ENCODE measurements around the gene THSD4.
A peak's percentile ranks its signal among the peaks of the same experiment; 100 is the strongest.
"Not testable (repeated sequence)": the region's sequence is repeated elsewhere in the genome, so short reads cannot be mapped to it uniquely, and the experiment has no call there.

THSD4 gene

GRCh38 chr15:71148048-71148447 lies 32.8 kb downstream of the THSD4 start:
- in situ Hi-C loops (cut with HindIII; ENCODE audit: low pct_unique_long_range_greater_than_20kb, low sequenced_read_pairs), result no loop called here
- TF ChIP-seq JUND (IDR thresholded peaks at IDR 0.05; ENCODE audit: low read depth), result no peak
- DNase-seq (ENCODE audit: low read depth in 1 of 2, low spot score in 1 of 2), result no peak

- in situ Hi-C loops (cut with HindIII; ENCODE audit: low pct_unique_long_range_greater_than_20kb, low sequenced_read_pairs), result no loop called here
- no peak for TF ChIP-seq JUND (IDR thresholded peaks at IDR 0.05; ENCODE audit: low read depth)
- DNase-seq (ENCODE audit: low read depth in 1 of 2, low spot score in 1 of 2), result peak in 1 of 2 experiments; percentile 38
These were observed 34.6 kb downstream of the THSD4 start for GRCh38 chr15:71149646-71150557.

GRCh38 chr15:71151081-71151480 lies 35.8 kb downstream of the THSD4 start:
- in situ Hi-C loops (cut with HindIII; ENCODE audit: low pct_unique_long_range_greater_than_20kb, low sequenced_read_pairs), result no loop called here
- TF ChIP-seq JUND (IDR thresholded peaks at IDR 0.05; ENCODE audit: low read depth), result no peak
- no peak for DNase-seq (ENCODE audit: low read depth in 1 of 2, low spot score in 1 of 2)

GRCh38 chr15:71152542-71152941 lies 37.3 kb downstream of the THSD4 start:
- in situ Hi-C loops (cut with HindIII; ENCODE audit: low pct_unique_long_range_greater_than_20kb, low sequenced_read_pairs), result no loop called here
- DNase-seq (ENCODE audit: low read depth in 1 of 2, low spot score in 1 of 2), result no peak
- no peak for TF ChIP-seq JUND (IDR thresholded peaks at IDR 0.05; ENCODE audit: low read depth)

- in situ Hi-C loops (cut with HindIII; ENCODE audit: low pct_unique_long_range_greater_than_20kb, low sequenced_read_pairs), result no loop called here
- DNase-seq (ENCODE audit: low read depth in 1 of 2, low spot score in 1 of 2), result no peak
- TF ChIP-seq JUND (IDR thresholded peaks at IDR 0.05; ENCODE audit: low read depth), result no peak
These were observed 38.7 kb downstream of the THSD4 start for GRCh38 chr15:71153823-71154524.

- no peak for DNase-seq (ENCODE audit: low read depth in 1 of 2, low spot score in 1 of 2)
- no peak for TF ChIP-seq JUND (IDR thresholded peaks at IDR 0.05; ENCODE audit: low read depth)
- in situ Hi-C loops (cut with HindIII; ENCODE audit: low pct_unique_long_range_greater_than_20kb, low sequenced_read_pairs), result no loop called here
These were observed 39.4 kb downstream of the THSD4 start for GRCh38 chr15:71154607-71155200.

- in situ Hi-C loops (cut with HindIII; ENCODE audit: low pct_unique_long_range_greater_than_20kb, low sequenced_read_pairs), result no loop called here
- no peak for TF ChIP-seq JUND (IDR thresholded peaks at IDR 0.05; ENCODE audit: low read depth)
- no peak for DNase-seq (ENCODE audit: low read depth in 1 of 2, low spot score in 1 of 2)
These were observed 40.3 kb downstream of the THSD4 start for GRCh38 chr15:71155534-71155933.

GRCh38 chr15:71160976-71161375 lies 45.7 kb downstream of the THSD4 start:
- in situ Hi-C loops (cut with HindIII; ENCODE audit: low pct_unique_long_range_greater_than_20kb, low sequenced_read_pairs), result no loop called here
- DNase-seq (ENCODE audit: low read depth in 1 of 2, low spot score in 1 of 2), result no peak
- TF ChIP-seq JUND (IDR thresholded peaks at IDR 0.05; ENCODE audit: low read depth), result no peak

GRCh38 chr15:71162309-71162708 lies 47.0 kb downstream of the THSD4 start:
- in situ Hi-C loops (cut with HindIII; ENCODE audit: low pct_unique_long_range_greater_than_20kb, low sequenced_read_pairs), result no loop called here
- no peak for DNase-seq (ENCODE audit: low read depth in 1 of 2, low spot score in 1 of 2)
- no peak for TF ChIP-seq JUND (IDR thresholded peaks at IDR 0.05; ENCODE audit: low read depth)

GRCh38 chr15:71164606-71165005 lies 49.3 kb downstream of the THSD4 start:
- in situ Hi-C loops (cut with HindIII; ENCODE audit: low pct_unique_long_range_greater_than_20kb, low sequenced_read_pairs), result not testable (repeated sequence)

GRCh38 chr15:71167445-71168165 lies 52.3 kb downstream of the THSD4 start:
- in situ Hi-C loops (cut with HindIII; ENCODE audit: low pct_unique_long_range_greater_than_20kb, low sequenced_read_pairs), result no loop called here
- no peak for DNase-seq (ENCODE audit: low read depth in 1 of 2, low spot score in 1 of 2)
- TF ChIP-seq JUND (IDR thresholded peaks at IDR 0.05; ENCODE audit: low read depth), result no peak

More at GRCh38 chr15:71164606-71165005, 49.3 kb downstream of the THSD4 start:
- not testable (repeated sequence) for DNase-seq (ENCODE audit: low read depth in 1 of 2, low spot score in 1 of 2)

- DNase-seq (ENCODE audit: low read depth in 1 of 2, low spot score in 1 of 2), result no peak
- no peak for TF ChIP-seq JUND (IDR thresholded peaks at IDR 0.05; ENCODE audit: low read depth)
- in situ Hi-C loops (cut with HindIII; ENCODE audit: low pct_unique_long_range_greater_than_20kb, low sequenced_read_pairs), result no loop called here
These were observed 53.0 kb downstream of the THSD4 start for GRCh38 chr15:71168166-71168834.
